ENCODE data around the gene APLP2.

DNA sequence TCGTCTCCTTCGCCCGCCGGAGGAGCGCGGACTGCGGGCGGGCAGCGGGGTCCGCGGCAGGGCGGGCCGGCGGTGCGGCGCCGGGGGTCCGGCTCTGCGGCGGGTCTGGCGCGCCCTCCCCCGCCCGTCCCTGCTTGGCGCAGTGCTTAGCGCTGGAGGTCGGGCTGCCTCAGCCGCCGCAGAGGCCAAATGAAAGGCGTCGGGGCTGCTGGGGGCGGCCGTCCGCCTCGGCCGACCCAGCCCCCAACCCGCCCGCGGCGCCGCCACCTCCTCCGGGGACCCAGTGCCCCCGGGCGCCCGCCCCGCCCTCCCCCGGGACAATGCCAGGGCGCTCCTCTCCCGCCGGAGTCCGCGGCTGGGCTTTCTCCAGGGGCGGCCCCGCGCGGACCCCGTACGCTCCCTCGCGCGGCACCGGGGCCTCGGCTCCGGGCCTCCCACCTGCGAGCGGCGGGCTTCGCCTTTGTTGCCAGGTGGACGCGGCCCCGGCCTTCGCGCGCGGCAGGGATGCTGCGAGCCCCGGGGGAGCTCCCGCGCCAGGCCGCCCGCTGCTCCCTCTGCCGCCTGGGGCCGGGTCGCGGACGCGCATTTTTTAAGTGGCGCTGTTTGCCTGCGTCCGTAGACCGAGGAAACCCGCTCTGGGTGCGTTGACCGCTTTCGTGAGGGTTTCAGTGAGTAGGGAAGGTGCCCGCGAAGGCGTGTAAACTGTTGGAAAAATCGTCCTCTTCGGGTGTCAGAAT lies 583 bp downstream of the APLP2 start:
- TF ChIP-seq EZH2phosphoT487 (IDR thresholded peaks at IDR 0.05; ENCODE audit: borderline replicate concordance) (no peak), RAD21 (IDR thresholded peaks at IDR 0.05; ENCODE audit: low read depth) (no peak), JUND (IDR thresholded peaks at IDR 0.05) (no peak), POLR2A (IDR thresholded peaks at IDR 0.05; ENCODE audit: borderline replicate concordance, extremely low read depth, insufficient read depth, insufficient read length) (no peak), EZH2 (IDR thresholded peaks at IDR 0.05) (no peak)
- TF ChIP-seq, protein P1, sequence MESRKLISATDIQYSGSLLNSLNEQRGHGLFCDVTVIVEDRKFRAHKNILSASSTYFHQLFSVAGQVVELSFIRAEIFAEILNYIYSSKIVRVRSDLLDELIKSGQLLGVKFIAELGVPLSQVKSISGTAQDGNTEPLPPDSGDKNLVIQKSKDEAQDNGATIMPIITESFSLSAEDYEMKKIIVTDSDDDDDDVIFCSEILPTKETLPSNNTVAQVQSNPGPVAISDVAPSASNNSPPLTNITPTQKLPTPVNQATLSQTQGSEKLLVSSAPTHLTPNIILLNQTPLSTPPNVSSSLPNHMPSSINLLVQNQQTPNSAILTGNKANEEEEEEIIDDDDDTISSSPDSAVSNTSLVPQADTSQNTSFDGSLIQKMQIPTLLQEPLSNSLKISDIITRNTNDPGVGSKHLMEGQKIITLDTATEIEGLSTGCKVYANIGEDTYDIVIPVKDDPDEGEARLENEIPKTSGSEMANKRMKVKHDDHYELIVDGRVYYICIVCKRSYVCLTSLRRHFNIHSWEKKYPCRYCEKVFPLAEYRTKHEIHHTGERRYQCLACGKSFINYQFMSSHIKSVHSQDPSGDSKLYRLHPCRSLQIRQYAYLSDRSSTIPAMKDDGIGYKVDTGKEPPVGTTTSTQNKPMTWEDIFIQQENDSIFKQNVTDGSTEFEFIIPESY (IDR thresholded peaks at IDR 0.05; ENCODE audit: extremely low read depth, insufficient replicate concordance, low read length): no peak
- TF ChIP-seq, protein P2, sequence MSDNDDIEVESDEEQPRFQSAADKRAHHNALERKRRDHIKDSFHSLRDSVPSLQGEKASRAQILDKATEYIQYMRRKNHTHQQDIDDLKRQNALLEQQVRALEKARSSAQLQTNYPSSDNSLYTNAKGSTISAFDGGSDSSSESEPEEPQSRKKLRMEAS (IDR thresholded peaks at IDR 0.05): no peak
- TF ChIP-seq, protein P3, sequence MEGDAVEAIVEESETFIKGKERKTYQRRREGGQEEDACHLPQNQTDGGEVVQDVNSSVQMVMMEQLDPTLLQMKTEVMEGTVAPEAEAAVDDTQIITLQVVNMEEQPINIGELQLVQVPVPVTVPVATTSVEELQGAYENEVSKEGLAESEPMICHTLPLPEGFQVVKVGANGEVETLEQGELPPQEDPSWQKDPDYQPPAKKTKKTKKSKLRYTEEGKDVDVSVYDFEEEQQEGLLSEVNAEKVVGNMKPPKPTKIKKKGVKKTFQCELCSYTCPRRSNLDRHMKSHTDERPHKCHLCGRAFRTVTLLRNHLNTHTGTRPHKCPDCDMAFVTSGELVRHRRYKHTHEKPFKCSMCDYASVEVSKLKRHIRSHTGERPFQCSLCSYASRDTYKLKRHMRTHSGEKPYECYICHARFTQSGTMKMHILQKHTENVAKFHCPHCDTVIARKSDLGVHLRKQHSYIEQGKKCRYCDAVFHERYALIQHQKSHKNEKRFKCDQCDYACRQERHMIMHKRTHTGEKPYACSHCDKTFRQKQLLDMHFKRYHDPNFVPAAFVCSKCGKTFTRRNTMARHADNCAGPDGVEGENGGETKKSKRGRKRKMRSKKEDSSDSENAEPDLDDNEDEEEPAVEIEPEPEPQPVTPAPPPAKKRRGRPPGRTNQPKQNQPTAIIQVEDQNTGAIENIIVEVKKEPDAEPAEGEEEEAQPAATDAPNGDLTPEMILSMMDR (IDR thresholded peaks at IDR 0.05 in 2 of 3, conservative IDR thresholded peaks at IDR 0.05 in 1 of 3; ENCODE audit: borderline replicate concordance in 1 of 3, insufficient read depth in 1 of 3, low read depth in 2 of 3, low read length in 2 of 3): 0 out of 6 replicates have a peak, but pooled peaks of 1 of the 3 experiments have one; percentile 12
